MM.1S (cell line): ENCODE data around the gene LMX1B.
"Not testable (repeated sequence)": the region's sequence is repeated elsewhere in the genome, so short reads cannot be mapped to it uniquely, and the experiment has no call there.

ENCODE experiments used
- DNase-seq: peaks from one replicate; pipeline ENCODE4 v3.0.0-alpha.2; 2015
- H2AFZ ChIP-seq: fragments of 300-600 bp; sonication (generic); 2 replicates; pipeline ENCODE4 v1.6.0; 2016; ENCODE audit warnings: antibody characterized with exemption, low read length
- H3F3A ChIP-seq: fragments of 300-600 bp; sonication (generic); 2 replicates; pipeline ENCODE4 v1.6.1; 2016; ENCODE audit warnings: mild to moderate bottlenecking, antibody characterized with exemption, low read length, moderate library complexity, mixed read lengths; ENCODE audit not compliant: insufficient read depth
- H3K27ac ChIP-seq: fragments of 300-600 bp; sonication (generic); 2 replicates; pipeline ENCODE4 v1.5.1; 2016; ENCODE audit warnings: mild to moderate bottlenecking, low read length
- H3K27me3 ChIP-seq: fragments of 300-600 bp; sonication (generic); replicated peaks from 2 replicates; pipeline ENCODE4 v1.6.0; 2016; ENCODE audit warnings: low read length; ENCODE audit not compliant: insufficient read depth
- H3K36me3 ChIP-seq: fragments of 300-600 bp; sonication (generic); replicated peaks from 2 replicates; pipeline ENCODE4 v1.6.1; 2016; ENCODE audit warnings: mild to moderate bottlenecking, low read length, mixed read lengths; ENCODE audit not compliant: insufficient read depth
- H3K4me1 ChIP-seq: fragments of 300-600 bp; sonication (generic); 2 replicates; pipeline ENCODE4 v1.6.1; 2016; ENCODE audit warnings: low read length, mixed read lengths
- H3K4me2 ChIP-seq: fragments of 300-600 bp; sonication (generic); 2 replicates; pipeline ENCODE4 v1.6.0; 2016; ENCODE audit warnings: low read depth, low read length
- H3K4me3 ChIP-seq: fragments of 300-600 bp; sonication (generic); 2 replicates; pipeline ENCODE4 v1.5.1; 2016; ENCODE audit warnings: low read length, mixed read lengths
- H3K79me2 ChIP-seq: fragments of 300-600 bp; sonication (generic); 2 replicates; pipeline ENCODE4 v1.6.1; 2016; ENCODE audit warnings: mixed run types, low read length, mixed read lengths
- H3K9ac ChIP-seq: fragments of 300-600 bp; sonication (generic); 2 replicates; pipeline ENCODE4 v1.6.1; 2016; ENCODE audit warnings: low read length, mixed read lengths
- H3K9me2 ChIP-seq: fragments of 300-600 bp; sonication (generic); replicated peaks from 2 replicates; pipeline ENCODE4 v1.6.1; 2016; ENCODE audit warnings: mild to moderate bottlenecking, low read length, mixed read lengths; ENCODE audit not compliant: insufficient read depth
- H3K9me3 ChIP-seq: fragments of 300-600 bp; sonication (generic); replicated peaks from 2 replicates; pipeline ENCODE4 v1.6.1; 2016; ENCODE audit warnings: mild to moderate bottlenecking, low read length, mixed read lengths; ENCODE audit not compliant: insufficient read depth
- H4K20me1 ChIP-seq: fragments of 300-600 bp; sonication (generic); 2 replicates; pipeline ENCODE4 v1.6.1; 2016; ENCODE audit warnings: mild to moderate bottlenecking, low read length, moderate library complexity, mixed read lengths; ENCODE audit not compliant: insufficient read depth
- EZH2 ChIP-seq: fragments of 300-600 bp; sonication (generic); optimal IDR thresholded peaks from 2 replicates; pipeline ENCODE3; 2017; ENCODE audit warnings: low read depth, mild to moderate bottlenecking, antibody characterized with exemption, low read length, mixed read lengths
- EZH2phosphoT487 ChIP-seq: fragments of 300-600 bp; sonication (generic); IDR thresholded peaks from 2 replicates; pipeline ENCODE4 v1.6.1; 2018; ENCODE audit warnings: antibody characterized with exemption, low read length
- TF ChIP-seq, protein P1 (sequence below): fragments of 300-600 bp; sonication (generic); IDR thresholded peaks from 2 replicates; pipeline ENCODE4 v1.5.1; 2016; ENCODE audit warnings: antibody characterized with exemption, low read length, mixed read lengths

The LMX1B gene

DNA sequence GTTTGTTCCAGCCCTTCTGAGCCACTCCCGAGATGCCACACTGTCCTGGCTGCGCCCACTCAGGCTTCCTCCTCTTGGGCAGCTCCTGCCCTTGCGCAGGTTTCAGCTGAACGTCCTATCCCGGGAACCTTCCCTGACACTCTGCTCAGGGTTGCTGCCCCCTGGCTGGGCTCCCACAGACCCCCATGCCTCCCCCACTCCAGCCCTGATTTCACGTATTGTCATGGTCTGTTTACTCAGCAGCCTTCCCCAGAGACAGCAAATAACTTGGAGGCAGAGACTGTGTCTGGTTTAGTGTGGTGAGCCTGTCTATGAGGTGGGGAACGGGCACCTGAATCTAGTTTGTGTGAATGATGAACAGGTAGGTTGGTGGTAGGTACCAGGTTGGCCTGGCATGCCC lies 40.4 kb downstream of the LMX1B start:
- H3K9me3 ChIP-seq = no peaks in the 10 kb centered on the region
- H3K36me3 ChIP-seq = no peaks in the 10 kb centered on the region
- no peaks in the 10 kb centered on the region for H3F3A ChIP-seq
- no peak overlapping the region for H3K9ac ChIP-seq
- no peaks in the 10 kb centered on the region for H4K20me1 ChIP-seq
- no peak overlapping the region for H3K4me3 ChIP-seq
- no peaks in the 10 kb centered on the region for H3K4me1 ChIP-seq
- TF ChIP-seq EZH2phosphoT487 (no peak), EZH2 (no peak)
- TF ChIP-seq, protein P1, sequence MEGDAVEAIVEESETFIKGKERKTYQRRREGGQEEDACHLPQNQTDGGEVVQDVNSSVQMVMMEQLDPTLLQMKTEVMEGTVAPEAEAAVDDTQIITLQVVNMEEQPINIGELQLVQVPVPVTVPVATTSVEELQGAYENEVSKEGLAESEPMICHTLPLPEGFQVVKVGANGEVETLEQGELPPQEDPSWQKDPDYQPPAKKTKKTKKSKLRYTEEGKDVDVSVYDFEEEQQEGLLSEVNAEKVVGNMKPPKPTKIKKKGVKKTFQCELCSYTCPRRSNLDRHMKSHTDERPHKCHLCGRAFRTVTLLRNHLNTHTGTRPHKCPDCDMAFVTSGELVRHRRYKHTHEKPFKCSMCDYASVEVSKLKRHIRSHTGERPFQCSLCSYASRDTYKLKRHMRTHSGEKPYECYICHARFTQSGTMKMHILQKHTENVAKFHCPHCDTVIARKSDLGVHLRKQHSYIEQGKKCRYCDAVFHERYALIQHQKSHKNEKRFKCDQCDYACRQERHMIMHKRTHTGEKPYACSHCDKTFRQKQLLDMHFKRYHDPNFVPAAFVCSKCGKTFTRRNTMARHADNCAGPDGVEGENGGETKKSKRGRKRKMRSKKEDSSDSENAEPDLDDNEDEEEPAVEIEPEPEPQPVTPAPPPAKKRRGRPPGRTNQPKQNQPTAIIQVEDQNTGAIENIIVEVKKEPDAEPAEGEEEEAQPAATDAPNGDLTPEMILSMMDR = no peak
- no peak overlapping the region for H3K27ac ChIP-seq
- H3K79me2 ChIP-seq = no peaks in the 10 kb centered on the region
- no peak for DNase-seq
- no peak overlapping the region for H3K4me2 ChIP-seq
- no peaks in the 10 kb centered on the region for H3K9me2 ChIP-seq
- H2AFZ ChIP-seq = no peak overlapping the region
- H3K27me3 ChIP-seq = peaks cover 83% of the 10 kb centered on the region

DNA sequence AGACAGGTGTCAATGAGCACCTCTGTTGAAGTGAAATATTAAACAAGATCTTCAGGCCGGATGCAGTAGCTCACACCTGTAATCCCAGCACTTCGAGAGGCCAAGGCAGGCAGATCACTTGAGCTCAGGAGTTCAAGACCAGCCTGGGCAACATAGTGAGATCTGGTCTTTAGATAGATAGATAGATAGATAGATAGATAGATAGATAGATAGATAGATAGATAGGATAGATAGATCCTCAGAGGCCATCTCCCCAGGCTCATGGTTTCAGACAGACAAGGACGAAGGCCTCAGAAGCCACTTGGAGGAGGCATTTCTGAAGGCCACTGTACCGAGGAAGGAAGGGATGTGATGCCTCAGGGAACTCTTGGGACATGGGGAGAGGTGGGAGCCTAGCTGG lies 42.5 kb downstream of the LMX1B start:
- not testable (repeated sequence) for H3K4me3 ChIP-seq, H3K36me3 ChIP-seq, H3F3A ChIP-seq, H2AFZ ChIP-seq, H3K4me1 ChIP-seq, H3K9me2 ChIP-seq, H3K9ac ChIP-seq, H4K20me1 ChIP-seq, H3K9me3 ChIP-seq, DNase-seq, H3K4me2 ChIP-seq, H3K79me2 ChIP-seq, H3K27ac ChIP-seq
- peaks cover 62% of the 10 kb centered on the region for H3K27me3 ChIP-seq

DNA sequence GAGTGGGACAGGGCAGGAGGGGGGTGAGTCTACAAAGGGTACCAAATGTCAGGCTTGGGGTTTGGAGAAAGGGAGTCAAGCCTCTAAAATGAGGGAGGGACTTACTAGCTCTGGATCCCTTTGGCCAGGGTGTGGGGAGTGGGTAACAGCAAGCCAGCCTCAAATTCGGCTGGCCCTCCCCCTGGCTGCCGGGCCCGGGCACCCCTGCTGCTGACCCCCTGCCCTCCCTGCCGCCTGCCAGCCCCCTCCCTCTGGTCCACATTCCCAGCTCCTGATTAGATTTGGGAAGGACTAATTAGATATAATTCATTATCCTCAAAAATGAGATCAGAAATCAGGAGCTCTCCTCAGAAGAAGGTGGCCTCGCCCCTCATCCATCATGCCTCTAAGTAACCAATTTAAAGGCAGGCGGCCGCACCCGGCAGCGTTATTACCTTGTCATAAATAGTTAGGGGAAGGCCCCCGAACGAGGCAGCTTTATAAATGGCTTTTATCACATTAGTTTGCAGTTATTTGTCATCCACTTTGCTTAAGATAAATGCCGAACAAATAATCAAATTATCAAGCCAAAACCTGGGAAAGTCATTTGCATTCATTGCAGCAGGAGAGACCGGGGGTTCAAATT lies 44.6 kb downstream of the LMX1B start:
- no peak overlapping the region for H3K27ac ChIP-seq
- H3K9me2 ChIP-seq = no peaks in the 10 kb centered on the region
- TF ChIP-seq EZH2 (no peak), EZH2phosphoT487 (no peak)
- TF ChIP-seq, protein P1 = no peak
- H3K79me2 ChIP-seq = no peaks in the 10 kb centered on the region
- peaks cover 41% of the 10 kb centered on the region for H3K27me3 ChIP-seq
- H4K20me1 ChIP-seq = no peaks in the 10 kb centered on the region
- no peak overlapping the region for H3K9ac ChIP-seq
- DNase-seq = no peak
- no peak overlapping the region for H3K4me2 ChIP-seq
- H3F3A ChIP-seq = no peaks in the 10 kb centered on the region
- H2AFZ ChIP-seq = no peak overlapping the region
- no peaks in the 10 kb centered on the region for H3K9me3 ChIP-seq
- peaks cover under 1% of the 10 kb centered on the region for H3K4me1 ChIP-seq
- no peaks in the 10 kb centered on the region for H3K36me3 ChIP-seq
- H3K4me3 ChIP-seq = no peak overlapping the region

DNA sequence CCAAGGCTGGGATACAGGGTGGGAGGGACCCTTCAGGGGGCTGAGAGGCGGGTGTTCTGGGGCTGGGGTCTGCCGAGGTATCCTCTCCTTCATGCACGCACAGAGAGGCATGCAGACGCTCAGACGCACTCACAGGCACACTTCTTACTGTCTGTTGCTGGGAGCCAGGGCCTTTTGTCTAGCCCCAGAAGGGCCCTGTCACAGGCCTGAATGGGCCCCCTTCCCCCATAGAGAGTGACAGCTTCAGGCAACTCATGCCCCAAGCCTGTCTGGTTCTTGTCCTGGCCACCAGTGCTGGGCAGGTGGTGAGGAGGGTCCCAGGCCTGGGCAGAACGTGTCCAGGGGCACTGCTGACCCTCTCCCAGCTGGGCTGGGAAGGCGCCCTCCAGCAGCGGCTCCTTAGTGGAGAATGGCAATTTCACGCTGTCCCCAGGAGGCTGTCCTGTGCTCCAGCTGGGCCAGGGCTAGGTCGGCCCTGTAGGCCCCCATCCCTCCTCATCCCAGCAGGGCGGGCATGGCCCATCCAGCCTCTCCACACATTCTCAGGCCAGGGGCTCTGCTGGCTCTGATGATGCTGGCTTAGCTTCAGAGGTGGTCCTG lies 45.3 kb downstream of the LMX1B start:
- DNase-seq = no peak
- peaks cover 34% of the 10 kb centered on the region for H3K27me3 ChIP-seq
- H3K9ac ChIP-seq = no peak overlapping the region

More for the DNA sequence above, 45.3 kb downstream of the LMX1B start:
- Histone ChIP-seq H3K9me2 (no peaks in the 10 kb centered on the region), H3K4me2 (no peak overlapping the region), H4K20me1 (no peaks in the 10 kb centered on the region), H3K9me3 (no peaks in the 10 kb centered on the region), H3K36me3 (no peaks in the 10 kb centered on the region), H3F3A (no peaks in the 10 kb centered on the region), H3K79me2 (no peaks in the 10 kb centered on the region), H3K27ac (no peak overlapping the region), H2AFZ (no peak overlapping the region), H3K4me3 (no peak overlapping the region), H3K4me1 (peaks cover 8% of the 10 kb centered on the region)
- TF ChIP-seq, protein P1 = no peak
- TF ChIP-seq EZH2phosphoT487 (no peak), EZH2 (no peak)
